H9 (cell line): ENCODE data around the gene INTS6. TPM values are rescaled to one million over a fixed set of nuclear protein-coding genes. Genes with fewer than 3 reads are reported as not detected.

Experiments
- DNase-seq: peaks from one replicate; pipeline ENCODE4 v3.0.0-alpha.2; 2017
- H2AFZ ChIP-seq: one replicate; pipeline ENCODE4 v1.6.1; 2013; ENCODE audit warnings: mild to moderate bottlenecking, low read length, control low read depth, moderate library complexity
- H2AK5ac ChIP-seq: 2 replicates; pipeline ENCODE4 v1.6.1; 2013; ENCODE audit warnings: low read length, control low read depth, mixed read lengths; ENCODE audit not compliant: insufficient read length
- H2BK120ac ChIP-seq: one replicate; pipeline ENCODE4 v1.6.1; 2013; ENCODE audit warnings: low read depth, mild to moderate bottlenecking, low read length, control low read depth, inconsistent platforms; ENCODE audit not compliant: poor library complexity, severe bottlenecking
- H2BK12ac ChIP-seq: 2 replicates; pipeline ENCODE4 v1.6.1; 2013; ENCODE audit warnings: low read length, control low read depth, mixed read lengths, low read depth; ENCODE audit not compliant: insufficient read length
- H2BK15ac ChIP-seq: 2 replicates; pipeline ENCODE4 v1.6.1; 2013; ENCODE audit warnings: low read depth, low read length, control low read depth
- H2BK20ac ChIP-seq: one replicate; pipeline ENCODE4 v1.6.1; 2013; ENCODE audit warnings: low read depth, mild to moderate bottlenecking, low read length, control low read depth, inconsistent platforms; ENCODE audit not compliant: poor library complexity, severe bottlenecking
- H2BK5ac ChIP-seq: 2 replicates; pipeline ENCODE4 v1.6.1; 2013; ENCODE audit warnings: low read length, control low read depth, mixed read lengths; ENCODE audit not compliant: insufficient read length
- H3K14ac ChIP-seq: 2 replicates; pipeline ENCODE4 v1.6.1; 2013; ENCODE audit warnings: low read length, control low read depth; ENCODE audit not compliant: insufficient read depth
- H3K18ac ChIP-seq: 2 replicates; pipeline ENCODE4 v1.6.1; 2013; ENCODE audit warnings: low read depth, mild to moderate bottlenecking, mixed read lengths, low read length, control low read depth; ENCODE audit not compliant: insufficient read length
- H3K23ac ChIP-seq: 2 replicates; pipeline ENCODE4 v1.6.1; 2013; ENCODE audit warnings: low read length, control low read depth, mixed read lengths, low read depth; ENCODE audit not compliant: insufficient read length
- H3K23me2 ChIP-seq: 2 replicates; pipeline ENCODE4 v1.6.1; 2013; ENCODE audit warnings: low read depth, mild to moderate bottlenecking, mixed read lengths, low read length, control low read depth; ENCODE audit not compliant: insufficient read length, poor library complexity, severe bottlenecking
- H3K27ac ChIP-seq: 2 replicates; pipeline ENCODE4 v1.5.1; 2013; ENCODE audit warnings: low read length, control low read depth, mixed read lengths, low read depth; ENCODE audit not compliant: insufficient read length
- H3K27me3 ChIP-seq: 2 replicates; pipeline ENCODE4 v1.6.1; 2013; ENCODE audit warnings: low read length, control low read depth, inconsistent platforms; ENCODE audit not compliant: insufficient read depth
- H3K4ac ChIP-seq: 2 replicates; pipeline ENCODE4 v1.6.1; 2013; ENCODE audit warnings: low read depth, mild to moderate bottlenecking, control low read depth, inconsistent platforms, low read length, moderate library complexity
- H3K4me1 ChIP-seq: 2 replicates; pipeline ENCODE4 v1.6.1; 2013; ENCODE audit warnings: low read length, control low read depth, inconsistent platforms; ENCODE audit not compliant: insufficient read depth
- H3K4me2 ChIP-seq: 2 replicates; pipeline ENCODE4 v1.6.1; 2013; ENCODE audit warnings: low read length, control low read depth, mixed read lengths; ENCODE audit not compliant: insufficient read length, insufficient read depth
- H3K56ac ChIP-seq: 2 replicates; pipeline ENCODE4 v1.6.1; 2013; ENCODE audit warnings: low read depth, mild to moderate bottlenecking, mixed read lengths, low read length, control low read depth; ENCODE audit not compliant: insufficient read length
- H3K79me1 ChIP-seq: 2 replicates; pipeline ENCODE4 v1.6.1; 2013; ENCODE audit warnings: low read depth, mild to moderate bottlenecking, moderate library complexity, low read length, control low read depth, inconsistent platforms; ENCODE audit not compliant: insufficient read depth, poor library complexity, severe bottlenecking
- H3K79me2 ChIP-seq: 2 replicates; pipeline ENCODE4 v1.6.1; 2013; ENCODE audit warnings: low read length, control low read depth, inconsistent platforms; ENCODE audit not compliant: insufficient read depth
- H3K9ac ChIP-seq: 2 replicates; pipeline ENCODE4 v1.6.1; 2013; ENCODE audit warnings: low read length, control low read depth, mixed read lengths; ENCODE audit not compliant: insufficient read length; ENCODE audit errors: extremely low read depth
- H3K9me3 ChIP-seq: one replicate; pipeline ENCODE4 v1.6.1; 2013; ENCODE audit warnings: low read depth, low read length, inconsistent platforms; ENCODE audit not compliant: control insufficient read depth
- H3T11ph ChIP-seq: one replicate; pipeline ENCODE4 v1.6.1; 2013; ENCODE audit warnings: mild to moderate bottlenecking, low read length, control low read depth, inconsistent platforms
- H4K20me1 ChIP-seq: one replicate; pipeline ENCODE4 v1.6.1; 2013; ENCODE audit not compliant: control insufficient read depth, insufficient read length, insufficient read depth
- H4K5ac ChIP-seq: 2 replicates; pipeline ENCODE4 v1.6.1; 2013; ENCODE audit warnings: low read depth, mild to moderate bottlenecking, mixed read lengths, low read length, control low read depth; ENCODE audit not compliant: insufficient read length
- H4K8ac ChIP-seq: replicated peaks from 2 replicates; pipeline ENCODE4 v1.6.1; 2013; ENCODE audit warnings: low read length, control low read depth, mixed read lengths, low read depth; ENCODE audit not compliant: insufficient read length
- H4K91ac ChIP-seq: 2 replicates; pipeline ENCODE4 v1.6.1; 2013; ENCODE audit warnings: low read depth, mild to moderate bottlenecking, moderate library complexity, mixed read lengths, low read length, control low read depth; ENCODE audit not compliant: insufficient read length
- H3K27ac Mint-ChIP-seq, 3 experiments: 2 replicates in 2 of 3; 3 replicates in 1 of 3; pipeline ENCODE4 v1.8.0; 2020 to 2021; ENCODE audit warnings: mixed read lengths in 3 of 3, mild to moderate bottlenecking in 1 of 3, moderate library complexity in 1 of 3
- H3K27me3 Mint-ChIP-seq: 2 replicates; pipeline ENCODE4 v1.8.0; 2021; ENCODE audit warnings: low read depth, mild to moderate bottlenecking, moderate library complexity, mixed read lengths
- H3K36me3 Mint-ChIP-seq, 3 experiments: 2 replicates in 2 of 3; 3 replicates in 1 of 3; pipeline ENCODE4 v1.8.0; 2020 to 2021; ENCODE audit warnings: low read depth in 3 of 3, mixed read lengths in 3 of 3; ENCODE audit not compliant: insufficient read depth in 1 of 3
- H3K4me1 Mint-ChIP-seq, 2 experiments: 2 replicates each; pipeline ENCODE4 v1.8.0; 2020; ENCODE audit warnings: mixed read lengths in 2 of 2
- H3K4me3 Mint-ChIP-seq, 2 experiments: 2 replicates in 1 of 2; 3 replicates in 1 of 2; pipeline ENCODE4 v1.8.0; 2020 to 2021; ENCODE audit warnings: mild to moderate bottlenecking in 2 of 2, mixed read lengths in 2 of 2, moderate library complexity in 1 of 2
- H3K9me3 Mint-ChIP-seq, 2 experiments: 2 replicates in 1 of 2; 3 replicates in 1 of 2; pipeline ENCODE4 v1.8.0; 2020; ENCODE audit warnings: mild to moderate bottlenecking in 2 of 2, mixed read lengths in 2 of 2, moderate library complexity in 1 of 2
- WGBS: extraction: QIAGEN DNeasy Blood & Tissue Kit; methylation state at CpG from one replicate; pipeline ENCODE4 v1.1.7; 2013; ENCODE audit warnings: missing lambda C conversion rate, low lambda C conversion rate, mixed read lengths; ENCODE audit not compliant: insufficient read length; ENCODE audit errors: extremely low coverage; 5-methylcytosine and 5-hydroxymethylcytosine counted together
- total RNA-seq: library from RNA; stranded (reverse); gene quantifications from 2 replicates; pipeline ENCODE4 v1.2.1, GENCODE V29; 2021
- TF ChIP-seq, protein P1 (sequence below): fragments of 200-600 bp; sonication (generic); conservative IDR thresholded peaks from 3 replicates; pipeline ENCODE4 v1.8.0; 2021; ENCODE audit warnings: antibody characterized with exemption, mild to moderate bottlenecking

The INTS6 gene
- total RNA-seq, 1 experiment from 2014 or later, result 61.2 TPM

DNA sequence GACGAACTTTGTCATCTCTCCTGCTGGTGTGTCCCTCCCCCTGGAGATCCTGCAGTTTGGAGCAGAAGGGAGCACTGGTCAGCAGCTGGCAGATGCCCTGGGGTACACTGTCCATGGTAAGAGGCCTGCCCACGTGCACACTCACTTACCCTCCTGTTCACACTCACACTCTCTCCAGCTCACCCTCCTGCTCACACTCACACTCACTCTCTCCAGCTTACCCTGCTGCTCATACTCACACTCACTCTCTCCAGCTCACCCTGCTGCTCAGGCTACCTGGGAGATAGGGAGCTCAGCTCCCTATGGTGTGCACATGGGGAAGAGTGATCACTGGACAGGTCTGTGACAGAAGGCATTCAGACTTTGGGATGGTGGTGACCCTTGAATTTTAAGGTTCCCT, 111.6 kb downstream of the INTS6 start:
- H3K23ac ChIP-seq, result no peak overlapping the region
- H3K4me1 ChIP-seq, result no peaks in the 10 kb centered on the region; the same call in 1 of the 2 replicates
- no peaks in the 10 kb centered on the region for H3K79me2 ChIP-seq
- no peaks in the 10 kb centered on the region for H3K27me3 ChIP-seq
- no peak overlapping the region for H2AFZ ChIP-seq
- Mint-ChIP-seq H3K27me3 (no peaks in the 10 kb centered on the region; the same call in none of the 2 replicates), H3K9me3 (no peaks in the 10 kb centered on the region), H3K4me1 (peaks cover 21 to 29% of the 10 kb centered on the region in 2 experiments), H3K4me3 (no peak overlapping the region), H3K36me3 (no peaks in the 10 kb centered on the region), H3K27ac (peak overlapping the region in 1 of 3 experiments; percentile 14; a peak in 1 of 7 replicates)
- no peak overlapping the region for H2BK15ac ChIP-seq
- H3K9ac ChIP-seq, result no peak overlapping the region
- no peak overlapping the region for H3T11ph ChIP-seq
- TF ChIP-seq, protein P1, sequence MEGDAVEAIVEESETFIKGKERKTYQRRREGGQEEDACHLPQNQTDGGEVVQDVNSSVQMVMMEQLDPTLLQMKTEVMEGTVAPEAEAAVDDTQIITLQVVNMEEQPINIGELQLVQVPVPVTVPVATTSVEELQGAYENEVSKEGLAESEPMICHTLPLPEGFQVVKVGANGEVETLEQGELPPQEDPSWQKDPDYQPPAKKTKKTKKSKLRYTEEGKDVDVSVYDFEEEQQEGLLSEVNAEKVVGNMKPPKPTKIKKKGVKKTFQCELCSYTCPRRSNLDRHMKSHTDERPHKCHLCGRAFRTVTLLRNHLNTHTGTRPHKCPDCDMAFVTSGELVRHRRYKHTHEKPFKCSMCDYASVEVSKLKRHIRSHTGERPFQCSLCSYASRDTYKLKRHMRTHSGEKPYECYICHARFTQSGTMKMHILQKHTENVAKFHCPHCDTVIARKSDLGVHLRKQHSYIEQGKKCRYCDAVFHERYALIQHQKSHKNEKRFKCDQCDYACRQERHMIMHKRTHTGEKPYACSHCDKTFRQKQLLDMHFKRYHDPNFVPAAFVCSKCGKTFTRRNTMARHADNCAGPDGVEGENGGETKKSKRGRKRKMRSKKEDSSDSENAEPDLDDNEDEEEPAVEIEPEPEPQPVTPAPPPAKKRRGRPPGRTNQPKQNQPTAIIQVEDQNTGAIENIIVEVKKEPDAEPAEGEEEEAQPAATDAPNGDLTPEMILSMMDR, result no peak
- no peak overlapping the region for H3K14ac ChIP-seq
- H2AK5ac ChIP-seq, result no peak overlapping the region
- WGBS, result no CpG with 5 or more reads among the region's 2 CpGs
- no peak overlapping the region for H4K5ac ChIP-seq
- no peaks in the 10 kb centered on the region for H3K9me3 ChIP-seq
- no peak overlapping the region for H2BK12ac ChIP-seq
- no peak overlapping the region for H4K8ac ChIP-seq
- no peaks in the 10 kb centered on the region for H3K79me1 ChIP-seq
- H2BK120ac ChIP-seq, result no peak overlapping the region
- H3K4me2 ChIP-seq, result no peak overlapping the region
- H3K27ac ChIP-seq, result no peak overlapping the region
- H3K56ac ChIP-seq, result no peak overlapping the region
- no peak overlapping the region for H3K18ac ChIP-seq
- no peaks in the 10 kb centered on the region for H4K20me1 ChIP-seq
- no peak for DNase-seq
- H2BK20ac ChIP-seq, result no peak overlapping the region
- no peak overlapping the region for H3K4ac ChIP-seq
- H2BK5ac ChIP-seq, result no peak overlapping the region
- no peaks in the 10 kb centered on the region for H3K23me2 ChIP-seq
- no peak overlapping the region for H4K91ac ChIP-seq
